ENCODE data around the gene SIVA1.

GRCh38 chr14:104714681-104715080 is 38.3 kb upstream of the SIVA1 start:
- TF ChIP-seq CTCF (IDR thresholded peaks at IDR 0.05; ENCODE audit: insufficient read depth, low read length, poor library complexity, severe bottlenecking) (no peak), EZH2phosphoT487 (conservative IDR thresholded peaks at IDR 0.05; ENCODE audit: low read length) (no peak)

All from SU-DHL-6 (cell line).